Testis (tissue), 2 donors: Measurements from ENCODE around the gene PEX7.

Experiments
- CTCF ChIP-seq, 3 experiments: fragments of 450-650 bp in 2 of 3; fragments of 200-600 bp in 1 of 3; sonication (generic) in 1 of 3; IDR thresholded peaks; one replicate each; pipeline ENCODE4 v1.5.1; 2016 to 2019; ENCODE audit warnings: antibody characterized with exemption in 3 of 3, mild to moderate bottlenecking in 2 of 3, moderate library complexity in 1 of 3
- POLR2A ChIP-seq: fragments of 450-650 bp; IDR thresholded peaks from one replicate; pipeline ENCODE4 v1.6.1; 2017; ENCODE audit warnings: antibody characterized with exemption, mild to moderate bottlenecking, moderate library complexity

- TF ChIP-seq CTCF (IDR thresholded peaks at IDR 0.05) = no peak
- no peak for TF ChIP-seq POLR2A
These were observed 40.3 kb downstream of the PEX7 start for GRCh38 chr6:136862662-136863061.
